ENCODE measurements around the gene FOXN1. TPM values are rescaled to one million over a fixed set of nuclear protein-coding genes. Genes with fewer than 3 reads are reported as not detected.

Gene FOXN1
- total RNA-seq, 1 donor from 2014 or later, result not detected

GRCh38 chr17:28540231-28540630 is 34.1 kb downstream of the FOXN1 start:
- no peak overlapping the region for H3K4me3 ChIP-seq (ENCODE audit: low read depth, low read length)
- TF ChIP-seq CTCF (conservative IDR thresholded peaks at IDR 0.05; ENCODE audit: low read depth, low read length), result no peak
- no peak for DNase-seq (ENCODE audit: low read depth)

GRCh38 chr17:28541439-28541838 is 35.3 kb downstream of the FOXN1 start:
- no peak overlapping the region for H3K4me3 ChIP-seq (ENCODE audit: low read depth, low read length)
- no peak for DNase-seq (ENCODE audit: low read depth)
- TF ChIP-seq CTCF (conservative IDR thresholded peaks at IDR 0.05; ENCODE audit: low read depth, low read length), result no peak

- no peak for DNase-seq (ENCODE audit: low read depth)
- H3K4me3 ChIP-seq (ENCODE audit: low read depth, low read length), result no peak overlapping the region
- no peak for TF ChIP-seq CTCF (conservative IDR thresholded peaks at IDR 0.05; ENCODE audit: low read depth, low read length)
These were observed 38.4 kb downstream of the FOXN1 start for GRCh38 chr17:28544402-28545140.

- DNase-seq (ENCODE audit: low read depth), result no peak
- H3K4me3 ChIP-seq (ENCODE audit: low read depth, low read length), result no peak overlapping the region
- TF ChIP-seq CTCF (conservative IDR thresholded peaks at IDR 0.05; ENCODE audit: low read depth, low read length), result no peak
These were observed 39.0 kb downstream of the FOXN1 start for GRCh38 chr17:28545141-28545503.

- no peak for TF ChIP-seq CTCF (conservative IDR thresholded peaks at IDR 0.05; ENCODE audit: low read depth, low read length)
- DNase-seq (ENCODE audit: low read depth), result no peak
- H3K4me3 ChIP-seq (ENCODE audit: low read depth, low read length), result no peak overlapping the region
These were observed 39.8 kb downstream of the FOXN1 start for GRCh38 chr17:28545787-28546415.

- DNase-seq (ENCODE audit: low read depth), result no peak
- no peak for TF ChIP-seq CTCF (conservative IDR thresholded peaks at IDR 0.05; ENCODE audit: low read depth, low read length)
- H3K4me3 ChIP-seq (ENCODE audit: low read depth, low read length), result no peak overlapping the region
These were observed 41.0 kb downstream of the FOXN1 start for GRCh38 chr17:28547096-28547622.
